ENCODE data around the gene LY86.

DNA sequence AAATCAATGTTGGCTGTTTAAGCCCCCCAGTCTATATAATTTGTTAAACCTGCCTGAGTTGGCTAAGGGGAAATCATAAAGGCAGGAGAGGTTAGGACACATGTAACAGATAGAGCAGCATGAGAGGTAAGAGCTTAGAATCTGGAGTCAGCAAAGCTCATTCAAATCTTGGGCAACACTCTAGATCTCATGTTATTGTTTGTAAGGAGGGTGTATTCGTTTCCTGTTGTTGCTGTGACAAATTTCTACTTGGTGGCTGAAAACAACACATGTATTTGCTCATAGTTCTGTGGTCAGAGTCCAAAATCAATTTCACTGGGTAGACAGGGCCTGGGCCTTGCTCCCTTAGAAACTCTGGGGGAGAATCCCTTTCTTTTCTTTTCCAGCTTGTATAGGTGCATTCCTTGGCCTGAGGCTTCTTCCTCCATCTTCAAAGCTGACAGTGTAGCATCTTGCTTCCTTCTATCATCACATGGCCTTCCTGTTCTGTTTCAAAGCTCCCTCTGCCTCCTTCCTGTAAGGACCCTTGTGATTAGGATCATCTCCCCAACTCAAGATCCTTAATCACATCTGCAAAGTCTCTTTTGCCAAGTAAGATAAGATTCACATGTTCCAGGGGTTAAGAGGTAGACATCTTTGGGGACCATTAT lies 4.4 kb downstream of the LY86 start:
- no peak for TF ChIP-seq SP1 (IDR thresholded peaks at IDR 0.05)
- TF ChIP-seq NFRKB (IDR thresholded peaks at IDR 0.05) = no peak

Measured in HEK293T (cell line).